H1 (cell line): ENCODE data around the gene GPR37. TPM values are rescaled to one million over a fixed set of nuclear protein-coding genes. Genes with fewer than 3 reads are reported as not detected.

Experiments used
- CBX8 ChIP-seq: fragments of 300-800, 300-1000 bp; sonication (generic); IDR thresholded peaks from 2 replicates; pipeline ENCODE4 v1.7.1; 2016; ENCODE audit warnings: low read depth, low read length, borderline replicate concordance
- PHF8 ChIP-seq: fragments of 200-600 bp; sonication (generic); conservative IDR thresholded peaks from 2 replicates; pipeline ENCODE4 v1.7.1; 2012; ENCODE audit warnings: low read depth, mild to moderate bottlenecking, inconsistent platforms, low read length, moderate library complexity
- SIN3A ChIP-seq, 2 experiments: IDR thresholded peaks in 1 of 2; conservative IDR thresholded peaks in 1 of 2; 2 replicates each; pipeline ENCODE4 v1.6.1; 2011 to 2012; ENCODE audit warnings: low read length in 2 of 2, improper control_type of control experiment in 1 of 2, low read depth in 1 of 2, mild to moderate bottlenecking in 1 of 2
- SIRT6 ChIP-seq: IDR thresholded peaks from one replicate; pipeline ENCODE4 v1.7.1; 2012; ENCODE audit warnings: low read length, inconsistent platforms
- polyA plus RNA-seq, 7 experiments: library from polyadenylated mRNA; depleted of rRNA in 3 of 7; stranded (reverse) in 5 of 7; unstranded in 2 of 7; fragments of >200 nt in 5 of 7; fragments of 200-250 nt in 2 of 7; gene quantifications; 1 replicate in 5 of 7; 2 replicates in 1 of 7; 4 replicates in 1 of 7; pipeline versions ENCODE4 v1.2.1 to v1.2.3, GENCODE V29; 2011 to 2013; ENCODE audit warnings: missing spikeins in 2 of 7, mixed read lengths in 2 of 7
- total RNA-seq: library from RNA; stranded (reverse); fragmentation: NEBNext Ultra II Directional; extraction: Animal tissue kit (Norgen Biotek cat#: 25700); gene quantifications from 2 replicates; pipeline ENCODE4 v1.2.1, GENCODE V29; 2021

GPR37 gene
- total and polyA plus RNA-seq, 2 of the 8 experiments (the other 6 are each of a cell fraction or from before 2014, with no cell fraction given) = 1.5 to 17.4 TPM

GRCh38 chr7:124758327-124758726, 7.3 kb downstream of the GPR37 start (continued):
- TF ChIP-seq CBX8 (no peak), SIRT6 (no peak), PHF8 (no peak), SIN3A (conservative IDR thresholded peaks at IDR 0.05 in 1 of 2, IDR thresholded peaks at IDR 0.05 in 1 of 2; ENCODE audit: low read depth in 1 of 2, low read length in 2 of 2) (no peak)
- TF ChIP-seq, all 59 proteins: peak for 0
